Natural killer cell (primary cell): ENCODE data around the gene GUCA1C. TPM values are rescaled to one million over a fixed set of nuclear protein-coding genes. Genes with fewer than 3 reads are reported as not detected.

Experiments
- ATAC-seq, 3 donors: fragments of 150-1000 bp in 2 of 3; fragments of 200-7000 bp in 1 of 3; cut with Tn5 transposase; 1 replicate in 1 of 3; 2 replicates in 2 of 3; pipeline ENCODE4 v1.10.0; 2021; ENCODE audit warnings: mild to moderate bottlenecking in 2 of 3, moderate library complexity in 2 of 3
- DNase-seq, 2 donors: peaks; one replicate each; pipeline versions ENCODE4 v3.0.0 to v3.0.0-alpha.2; 2013 to 2021; ENCODE audit warnings: mixed read lengths in 1 of 2
- H3K27ac ChIP-seq: one replicate; pipeline ENCODE4 v1.5.1; 2013; ENCODE audit warnings: mild to moderate bottlenecking, low read length
- H3K27me3 ChIP-seq: one replicate; pipeline ENCODE4 v1.6.1; 2013; ENCODE audit warnings: low read length; ENCODE audit not compliant: control insufficient read depth, insufficient read depth
- H3K36me3 ChIP-seq: one replicate; pipeline ENCODE4 v1.6.1; 2013; ENCODE audit warnings: low read length; ENCODE audit not compliant: control insufficient read depth, insufficient read depth
- H3K4me1 ChIP-seq: one replicate; pipeline ENCODE4 v1.6.1; 2013; ENCODE audit warnings: low read length; ENCODE audit not compliant: control insufficient read depth, insufficient read depth
- H3K4me3 ChIP-seq: one replicate; pipeline ENCODE4 v1.5.1; 2013; ENCODE audit warnings: low read length
- H3K9me3 ChIP-seq: one replicate; pipeline ENCODE4 v1.6.1; 2013; ENCODE audit warnings: low read length; ENCODE audit not compliant: control insufficient read depth, insufficient read depth
- H3K27ac Mint-ChIP-seq, 2 donors: one replicate each; pipeline ENCODE4 v1.8.0; 2022; ENCODE audit warnings: mild to moderate bottlenecking in 2 of 2, mixed read lengths in 2 of 2, moderate library complexity in 1 of 2
- H3K27me3 Mint-ChIP-seq, 2 donors: one replicate each; pipeline ENCODE4 v1.8.0; 2022; ENCODE audit warnings: low read depth in 2 of 2, mixed read lengths in 2 of 2
- H3K36me3 Mint-ChIP-seq: one replicate; pipeline ENCODE4 v1.8.0; 2022; ENCODE audit warnings: mixed read lengths
- H3K4me1 Mint-ChIP-seq, 2 donors: one replicate each; pipeline ENCODE4 v1.8.0; 2022; ENCODE audit warnings: mixed read lengths in 2 of 2
- H3K4me3 Mint-ChIP-seq: one replicate; pipeline ENCODE4 v1.8.0; 2022; ENCODE audit warnings: mild to moderate bottlenecking, moderate library complexity, mixed read lengths
- H3K9me3 Mint-ChIP-seq, 2 donors: one replicate each; pipeline ENCODE4 v1.8.0; 2022; ENCODE audit warnings: mixed read lengths in 2 of 2
- WGBS: methylation state at CpG from one replicate; pipeline ENCODE4 v1.1.7; 2013; ENCODE audit warnings: missing lambda C conversion rate; ENCODE audit not compliant: insufficient coverage; 5-methylcytosine and 5-hydroxymethylcytosine counted together
- intact Hi-C: fragments of 100-400 bp; cut with micrococcal nuclease; formaldehyde crosslinking; loops from one replicate; pipeline ENCODE4 v1.14.2; 2022
- total RNA-seq, 4 donors: library from RNA; stranded (reverse); fragments of 120-200 nt in 1 of 4; gene quantifications; one replicate each; pipeline versions ENCODE4 v1.2.3 to v1.2.4, GENCODE V29; 2013 to 2022
- TF ChIP-seq, protein P1 (sequence below): fragments of 200-600 bp; IDR thresholded peaks from one replicate; pipeline ENCODE4 v1.8.0; 2022; ENCODE audit warnings: antibody characterized with exemption

Gene GUCA1C
- total RNA-seq, 3 donors from 2014 or later (not counting 1 experiment from before 2014, with no cell fraction given), result not detected

DNA sequence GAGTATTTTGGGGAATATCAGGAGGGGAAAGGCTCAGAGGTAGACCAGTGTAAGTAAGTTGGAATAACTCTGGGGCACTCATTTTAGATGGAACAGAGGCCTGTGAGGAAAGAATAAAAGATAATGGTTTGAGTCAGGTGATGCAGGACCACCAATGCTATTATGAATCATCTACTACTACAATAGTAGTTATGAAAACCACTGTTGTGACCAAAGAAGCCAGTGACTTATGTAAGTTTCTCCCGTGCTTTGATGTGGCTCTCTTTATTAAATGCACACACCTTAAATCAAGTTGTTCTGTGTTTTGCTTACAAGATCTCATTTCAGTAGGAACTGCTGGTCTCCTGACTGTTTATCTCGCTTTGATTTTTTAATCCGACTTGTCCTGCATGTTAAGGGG, 13.1 kb upstream of the GUCA1C start:
- Mint-ChIP-seq H3K36me3 (no peaks in the 10 kb centered on the region), H3K4me3 (no peak overlapping the region), H3K27ac (no peak overlapping the region), H3K4me1 (no peaks in the 10 kb centered on the region), H3K27me3 (no peaks in the 10 kb centered on the region), H3K9me3 (no peaks in the 10 kb centered on the region)
- intact Hi-C loops, result no loop called here
- Histone ChIP-seq H3K27ac (no peak overlapping the region), H3K27me3 (no peaks in the 10 kb centered on the region), H3K9me3 (no peaks in the 10 kb centered on the region), H3K4me3 (no peak overlapping the region), H3K4me1 (no peaks in the 10 kb centered on the region), H3K36me3 (no peaks in the 10 kb centered on the region)
- WGBS, result 95% methylated on average over 3 of the region's 3 CpGs
- no peak for DNase-seq
- ATAC-seq, result no peak
- TF ChIP-seq, protein P1, sequence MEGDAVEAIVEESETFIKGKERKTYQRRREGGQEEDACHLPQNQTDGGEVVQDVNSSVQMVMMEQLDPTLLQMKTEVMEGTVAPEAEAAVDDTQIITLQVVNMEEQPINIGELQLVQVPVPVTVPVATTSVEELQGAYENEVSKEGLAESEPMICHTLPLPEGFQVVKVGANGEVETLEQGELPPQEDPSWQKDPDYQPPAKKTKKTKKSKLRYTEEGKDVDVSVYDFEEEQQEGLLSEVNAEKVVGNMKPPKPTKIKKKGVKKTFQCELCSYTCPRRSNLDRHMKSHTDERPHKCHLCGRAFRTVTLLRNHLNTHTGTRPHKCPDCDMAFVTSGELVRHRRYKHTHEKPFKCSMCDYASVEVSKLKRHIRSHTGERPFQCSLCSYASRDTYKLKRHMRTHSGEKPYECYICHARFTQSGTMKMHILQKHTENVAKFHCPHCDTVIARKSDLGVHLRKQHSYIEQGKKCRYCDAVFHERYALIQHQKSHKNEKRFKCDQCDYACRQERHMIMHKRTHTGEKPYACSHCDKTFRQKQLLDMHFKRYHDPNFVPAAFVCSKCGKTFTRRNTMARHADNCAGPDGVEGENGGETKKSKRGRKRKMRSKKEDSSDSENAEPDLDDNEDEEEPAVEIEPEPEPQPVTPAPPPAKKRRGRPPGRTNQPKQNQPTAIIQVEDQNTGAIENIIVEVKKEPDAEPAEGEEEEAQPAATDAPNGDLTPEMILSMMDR, result no peak

DNA sequence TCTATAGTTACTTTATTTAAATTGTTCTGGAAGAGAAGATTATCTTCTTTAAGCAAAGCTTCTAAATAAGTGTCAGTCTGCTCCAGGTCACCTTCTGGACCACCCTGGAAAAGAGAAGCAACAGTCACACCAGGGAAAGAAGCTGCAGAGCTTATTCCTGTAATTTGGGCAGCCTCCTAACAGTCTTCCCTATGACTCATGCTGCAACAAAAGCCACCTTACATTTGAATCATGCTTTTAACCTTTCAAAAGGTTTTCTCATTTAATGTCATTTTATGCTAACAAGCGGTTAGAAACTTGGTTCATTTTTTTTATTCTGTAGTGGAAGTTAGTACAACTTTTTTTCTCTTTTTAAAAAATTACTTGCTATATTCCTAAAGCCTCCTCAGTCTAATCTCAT, 5.3 kb upstream of the GUCA1C start:
- no CpG with 5 or more reads among the region's 1 CpG for WGBS
- intact Hi-C loops, result no loop called here
- H3K4me1 ChIP-seq, result no peaks in the 10 kb centered on the region
- no peaks in the 10 kb centered on the region for H3K27me3 ChIP-seq
- ATAC-seq (no peak), DNase-seq (no peak)
- H3K4me3 ChIP-seq, result no peak overlapping the region
- Mint-ChIP-seq H3K27ac (no peak overlapping the region), H3K36me3 (no peaks in the 10 kb centered on the region), H3K4me1 (no peaks in the 10 kb centered on the region), H3K9me3 (no peaks in the 10 kb centered on the region), H3K4me3 (no peak overlapping the region), H3K27me3 (peaks cover 0 to 9% of the 10 kb centered on the region in 2 donors)
- no peak overlapping the region for H3K27ac ChIP-seq
- H3K36me3 ChIP-seq, result no peaks in the 10 kb centered on the region
- no peaks in the 10 kb centered on the region for H3K9me3 ChIP-seq
- TF ChIP-seq, protein P1, result no peak

DNA sequence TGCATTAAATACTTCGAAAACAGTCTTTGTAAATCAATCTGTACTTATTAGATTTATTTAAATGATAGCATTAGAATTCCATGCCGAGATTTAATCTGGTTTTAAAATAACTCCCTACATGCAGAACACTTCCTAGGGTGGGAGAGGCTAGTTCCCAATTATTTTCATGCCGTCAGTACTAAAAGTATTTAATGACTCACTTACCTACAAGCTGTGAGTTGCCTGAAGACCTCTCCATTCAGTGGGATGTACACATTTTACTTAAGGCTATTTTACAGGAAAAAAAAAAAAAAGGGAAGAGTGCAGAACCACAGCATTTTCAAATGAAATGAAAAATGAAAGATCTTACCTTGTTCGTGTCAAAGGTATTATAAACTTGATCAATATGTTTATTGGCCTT, 469 bp downstream of the GUCA1C start:
- Histone ChIP-seq H3K4me3 (no peak overlapping the region), H3K36me3 (no peaks in the 10 kb centered on the region), H3K27ac (no peak overlapping the region), H3K9me3 (no peaks in the 10 kb centered on the region), H3K27me3 (peaks cover 3% of the 10 kb centered on the region), H3K4me1 (no peaks in the 10 kb centered on the region)
- Mint-ChIP-seq H3K36me3 (no peaks in the 10 kb centered on the region), H3K9me3 (no peaks in the 10 kb centered on the region), H3K4me1 (no peaks in the 10 kb centered on the region), H3K27me3 (peaks cover 7 to 9% of the 10 kb centered on the region in 2 donors), H3K27ac (no peak overlapping the region), H3K4me3 (no peak overlapping the region)
- intact Hi-C loops, result no loop called here
- TF ChIP-seq, protein P1, result no peak
- DNase-seq, result no peak
- whole genome bisulfite sequencing, result 91% methylated on average over 3 of the region's 4 CpGs
- no peak for ATAC-seq

DNA sequence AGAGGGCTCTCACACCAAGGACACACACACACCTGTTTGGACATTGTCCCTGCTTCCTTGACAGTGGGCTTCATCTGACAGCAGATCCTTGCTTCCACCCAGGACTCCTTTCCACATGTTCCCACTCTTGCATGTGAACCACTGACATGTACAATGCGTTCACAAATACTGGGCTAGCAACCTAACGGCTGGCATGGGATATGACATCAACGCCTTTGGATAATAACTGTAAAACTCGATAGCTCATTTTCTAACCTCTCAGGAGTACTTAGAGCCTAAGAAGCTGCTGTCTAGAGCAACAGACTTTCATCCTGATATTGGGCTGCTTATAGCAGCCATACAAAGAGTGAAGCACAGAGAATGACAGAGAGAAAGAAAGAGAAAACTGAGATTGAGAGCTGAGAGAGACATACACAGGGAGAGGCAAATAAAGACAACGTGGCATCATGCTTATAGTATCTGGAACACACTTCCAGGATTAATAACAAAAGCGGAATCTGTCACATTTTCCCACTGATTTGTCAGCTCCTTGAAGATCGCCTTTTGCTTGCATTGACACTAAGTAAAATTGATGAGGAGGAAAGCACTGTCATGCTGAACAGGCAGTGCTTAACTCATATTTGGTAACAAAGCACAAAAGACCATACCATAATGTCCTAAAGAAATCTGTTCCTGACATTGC, 1.7 kb downstream of the GUCA1C start:
- no peaks in the 10 kb centered on the region for H3K4me1 ChIP-seq
- H3K36me3 ChIP-seq, result no peaks in the 10 kb centered on the region
- DNase-seq, result no peak
- no peak overlapping the region for H3K27ac ChIP-seq
- Mint-ChIP-seq H3K36me3 (no peaks in the 10 kb centered on the region), H3K4me1 (no peaks in the 10 kb centered on the region), H3K27ac (no peak overlapping the region), H3K9me3 (no peaks in the 10 kb centered on the region), H3K27me3 (peaks cover 7 to 11% of the 10 kb centered on the region in 2 donors), H3K4me3 (no peak overlapping the region)
- no peak overlapping the region for H3K4me3 ChIP-seq
- H3K9me3 ChIP-seq, result no peaks in the 10 kb centered on the region
- TF ChIP-seq, protein P1, result no peak
- peaks cover 3% of the 10 kb centered on the region for H3K27me3 ChIP-seq
- WGBS, result 89% methylated on average over 7 of the region's 7 CpGs
- ATAC-seq, result no peak
- intact Hi-C loops, result no loop called here
